ENCODE results near the gene LRRC75A.
"Not testable (repeated sequence)": the region's sequence is repeated elsewhere in the genome, so short reads cannot be mapped to it uniquely, and the experiment has no call there.

The LRRC75A gene

GRCh38 chr17:16491703-16492612 lies at the start of gene LRRC75A:
LRRC75A (minus strand) TSS chr17:16492193; CDS start chr17:16491990, 203 bp downstream.
- in situ Hi-C loops (cut with MboI; ENCODE audit: low sequenced_read_pairs): no loop called here

GRCh38 chr17:16537130-16537458 lies 45.1 kb upstream of the LRRC75A start:
- in situ Hi-C loops (cut with MboI; ENCODE audit: low sequenced_read_pairs): no loop called here

GRCh38 chr17:16534236-16534635 lies 42.2 kb upstream of the LRRC75A start:
- in situ Hi-C loops (cut with MboI; ENCODE audit: low sequenced_read_pairs): no loop called here

GRCh38 chr17:16529906-16530305 lies 37.9 kb upstream of the LRRC75A start:
- in situ Hi-C loops (cut with MboI; ENCODE audit: low sequenced_read_pairs): no loop called here

DNA sequence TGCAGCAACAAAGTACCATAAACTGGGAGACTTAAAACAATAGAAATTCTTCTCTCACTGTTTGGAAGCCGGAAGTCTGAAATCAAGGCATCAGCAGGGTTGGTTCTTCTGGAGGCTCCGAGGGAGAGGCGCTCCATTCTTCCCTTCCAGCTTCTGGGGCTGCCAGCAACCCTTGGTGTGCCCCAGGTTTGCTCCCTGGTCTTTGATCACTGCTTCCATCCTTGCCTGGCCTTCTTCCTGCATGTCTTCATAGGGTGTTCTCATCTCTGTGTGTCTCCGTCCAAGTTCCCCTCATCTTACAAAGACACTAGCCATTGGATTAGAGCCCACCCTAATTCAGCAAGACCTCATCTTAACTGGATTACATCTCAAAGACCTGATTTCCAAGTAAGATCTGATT lies 35.3 kb upstream of the LRRC75A start:
- in situ Hi-C loops (cut with MboI; ENCODE audit: low sequenced_read_pairs): no loop called here

GRCh38 chr17:16525556-16525955 lies 33.6 kb upstream of the LRRC75A start:
- in situ Hi-C loops (cut with MboI; ENCODE audit: low sequenced_read_pairs): not testable (repeated sequence)

GRCh38 chr17:16521070-16521727 lies 29.2 kb upstream of the LRRC75A start:
- in situ Hi-C loops (cut with MboI; ENCODE audit: low sequenced_read_pairs): no loop called here

DNA sequence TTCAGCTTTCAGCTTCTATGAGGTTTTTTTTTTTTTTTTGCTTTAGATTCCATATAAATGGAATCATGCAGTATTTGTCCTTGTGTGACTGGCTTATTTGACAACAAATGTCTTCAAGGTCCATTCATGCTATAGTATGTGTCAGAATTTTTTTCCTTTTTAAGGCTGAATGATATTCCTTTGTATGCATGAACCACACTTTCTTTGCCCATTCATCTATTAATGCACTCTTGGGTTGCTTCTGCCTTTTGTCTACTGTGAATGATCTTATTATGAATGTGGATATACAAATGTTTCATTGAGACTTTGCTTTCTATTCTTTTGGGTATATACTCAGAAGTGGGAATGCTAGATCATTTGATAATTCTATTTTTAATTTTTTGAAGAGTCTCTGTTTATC lies 27.0 kb upstream of the LRRC75A start:
- in situ Hi-C loops (cut with MboI; ENCODE audit: low sequenced_read_pairs): no loop called here

GRCh38 chr17:16517477-16517876 lies 25.5 kb upstream of the LRRC75A start:
- in situ Hi-C loops (cut with MboI; ENCODE audit: low sequenced_read_pairs): no loop called here

- in situ Hi-C loops (cut with MboI; ENCODE audit: low sequenced_read_pairs): no loop called here
These were observed 24.6 kb upstream of the LRRC75A start for GRCh38 chr17:16516594-16517051.

DNA sequence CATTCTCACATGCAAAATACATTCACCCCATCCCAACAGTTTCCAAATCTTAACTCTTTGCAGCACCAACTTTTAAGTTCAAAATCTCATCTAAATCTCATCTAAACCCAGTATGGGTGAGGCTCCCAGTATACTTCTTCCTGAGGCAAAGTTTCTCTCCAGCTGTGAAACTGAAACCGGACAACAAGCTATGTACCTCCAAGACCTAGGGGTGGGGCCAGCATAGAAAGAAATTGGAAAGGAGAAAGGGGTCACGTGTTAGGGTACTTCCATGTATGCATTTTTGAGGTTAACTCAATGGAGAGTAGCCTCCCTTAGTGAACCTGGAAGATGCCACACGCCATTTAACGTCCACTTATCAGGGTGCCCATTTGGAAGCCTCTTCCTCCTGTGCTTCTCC lies 23.9 kb upstream of the LRRC75A start:
- in situ Hi-C loops (cut with MboI; ENCODE audit: low sequenced_read_pairs): no loop called here

DNA sequence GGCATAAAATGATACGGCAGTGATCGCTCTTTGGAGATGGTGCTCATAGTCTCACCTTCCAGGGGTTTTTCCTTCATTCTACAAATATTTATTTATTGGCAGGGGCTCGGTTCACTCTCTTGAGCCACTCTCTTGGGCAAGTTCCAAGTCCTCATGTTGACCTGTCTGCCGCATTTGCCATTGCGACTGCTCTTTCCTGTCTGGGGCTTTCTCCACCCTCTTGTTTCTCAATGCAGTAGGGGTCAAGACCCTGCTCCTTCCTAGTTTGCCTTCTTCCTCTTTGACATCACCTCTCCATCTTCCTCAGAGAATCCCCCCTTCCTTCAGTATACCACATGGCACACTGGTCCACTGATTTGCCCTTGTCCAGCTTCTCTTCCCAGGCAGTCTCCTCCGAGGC lies 21.9 kb upstream of the LRRC75A start:
- in situ Hi-C loops (cut with MboI; ENCODE audit: low sequenced_read_pairs): no loop called here

- in situ Hi-C loops (cut with MboI; ENCODE audit: low sequenced_read_pairs): no loop called here
These were observed 20.0 kb upstream of the LRRC75A start for GRCh38 chr17:16512011-16512410.

DNA sequence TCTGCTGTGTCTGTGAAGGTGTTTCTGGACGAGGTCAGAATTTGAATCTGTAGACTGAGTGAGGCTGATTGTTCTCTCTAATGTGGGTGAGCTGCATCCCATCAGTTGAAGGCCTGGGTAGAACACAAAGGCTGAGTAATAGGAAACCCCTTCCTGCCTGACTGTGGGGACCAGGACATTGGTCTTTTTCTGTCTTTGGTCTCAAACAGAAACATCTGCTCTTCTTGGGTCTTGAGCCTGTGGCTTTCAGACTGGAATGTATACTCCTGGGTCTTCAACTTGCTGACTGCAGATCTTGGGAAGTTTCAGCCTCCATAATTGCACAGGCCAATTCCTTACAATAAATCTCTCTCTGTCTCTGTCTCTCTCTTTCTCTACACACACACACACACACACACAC lies 19.6 kb upstream of the LRRC75A start:
- in situ Hi-C loops (cut with MboI; ENCODE audit: low sequenced_read_pairs): no loop called here

GRCh38 chr17:16507918-16508533 lies 16.0 kb upstream of the LRRC75A start:
- in situ Hi-C loops (cut with MboI; ENCODE audit: low sequenced_read_pairs): no loop called here

DNA sequence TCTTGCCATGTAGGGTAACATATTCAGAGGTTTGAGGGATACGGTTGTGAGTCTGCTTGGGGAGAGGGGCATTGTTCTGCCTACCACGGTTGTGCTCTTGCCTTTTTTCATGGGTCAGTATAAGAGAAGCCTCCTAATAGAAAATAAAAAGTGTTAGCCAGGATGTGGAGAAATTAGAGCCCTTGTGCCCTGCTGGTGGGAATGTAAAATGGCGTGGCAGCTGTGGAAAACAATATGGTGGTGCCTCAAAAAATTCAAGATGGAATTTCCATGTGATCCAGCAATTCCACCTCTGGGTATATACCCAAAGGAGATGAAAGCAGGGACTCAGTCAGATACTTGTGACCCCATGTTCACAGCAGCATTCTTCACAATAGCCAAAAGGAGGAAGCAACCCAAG lies 14.2 kb upstream of the LRRC75A start:
- in situ Hi-C loops (cut with MboI; ENCODE audit: low sequenced_read_pairs): no loop called here

DNA sequence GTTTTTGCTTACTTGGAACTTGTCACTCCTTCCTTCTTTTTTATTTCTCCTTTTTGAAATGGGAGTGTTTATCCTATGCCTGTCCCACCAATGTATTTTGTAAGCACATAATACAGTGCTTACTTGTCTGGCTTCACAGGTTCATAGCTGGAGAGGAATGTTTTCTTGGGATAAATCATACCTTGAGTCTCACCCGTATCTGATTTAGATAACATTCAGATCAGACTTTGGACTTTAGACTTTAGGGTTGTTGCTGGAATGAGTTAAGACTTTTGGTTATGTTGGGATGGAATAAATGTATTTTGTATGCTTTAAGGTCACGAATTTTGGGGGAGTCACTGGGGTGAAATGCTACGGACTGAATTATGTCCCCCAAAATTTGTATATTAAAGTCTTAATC lies 13.0 kb upstream of the LRRC75A start:
- in situ Hi-C loops (cut with MboI; ENCODE audit: low sequenced_read_pairs): no loop called here

GRCh38 chr17:16496820-16497489 lies 5.0 kb upstream of the LRRC75A start:
- in situ Hi-C loops (cut with MboI; ENCODE audit: low sequenced_read_pairs): no loop called here

DNA sequence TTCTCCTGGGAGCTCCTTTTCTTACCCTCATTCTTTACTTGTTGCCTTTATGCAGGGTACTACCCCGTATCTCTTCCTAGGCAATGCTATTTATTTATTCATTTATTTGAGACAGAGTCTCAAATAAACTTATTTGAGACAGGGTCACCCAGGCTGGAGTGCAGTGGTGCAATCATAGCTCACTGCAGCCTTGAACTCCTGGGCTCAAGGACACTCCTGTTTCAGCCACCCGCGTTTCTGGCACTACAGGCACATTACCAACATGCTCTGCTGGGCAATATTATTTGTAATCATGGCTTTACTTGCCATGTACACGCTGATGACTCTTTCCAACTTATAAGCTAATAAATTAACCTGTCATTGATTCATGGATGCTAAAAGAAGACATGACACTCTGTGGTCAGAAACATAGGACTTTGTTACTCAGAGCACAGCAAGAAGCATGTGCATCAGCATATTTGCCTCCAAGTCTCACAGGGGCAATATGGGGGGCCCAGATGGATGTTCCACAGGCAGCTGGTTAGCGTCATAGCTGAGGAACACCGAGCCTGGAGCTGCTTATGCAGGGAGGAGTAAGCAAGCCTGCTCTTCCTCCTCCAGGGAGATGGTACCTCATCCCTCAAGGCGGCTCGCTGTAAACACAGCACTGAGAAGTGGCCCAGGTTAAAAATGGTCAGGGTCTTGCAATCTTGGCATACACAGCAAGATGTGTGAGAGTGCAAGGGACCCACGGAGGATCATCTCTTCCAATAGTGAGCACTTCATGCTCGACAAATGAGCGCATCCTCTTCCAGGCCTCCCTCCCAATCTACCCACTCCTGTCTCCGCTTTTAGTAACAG lies 4.2 kb upstream of the LRRC75A start:
- in situ Hi-C loops (cut with MboI; ENCODE audit: low sequenced_read_pairs): no loop called here

GRCh38 chr17:16495561-16495960 lies 3.6 kb upstream of the LRRC75A start:
- in situ Hi-C loops (cut with MboI; ENCODE audit: low sequenced_read_pairs): no loop called here
